ENCODE data around the gene SLC49A4.

The SLC49A4 gene

GRCh38 chr3:122892118-122892960 is 97.5 kb downstream of the SLC49A4 start:
- DNase-seq (no peak), ATAC-seq (replicated peaks) (no peak)
- Mint-ChIP-seq H3K9me3 (no peaks in the 10 kb centered on the region), H3K4me3 (no peak overlapping the region), H3K27ac (no peak overlapping the region), H3K4me1 (peaks cover 28 to 42% of the 10 kb centered on the region in 2 donors), H3K27me3 (peaks cover 4 to 5% of the 10 kb centered on the region in 2 donors), H3K36me3 (peaks cover 2 to 3% of the 10 kb centered on the region in 2 donors)

GRCh38 chr3:122893282-122893681 is 98.4 kb downstream of the SLC49A4 start:
- no peak for DNase-seq
- H3K27me3 Mint-ChIP-seq: peaks cover 4 to 5% of the 10 kb centered on the region in 2 donors
- H3K9me3 Mint-ChIP-seq: no peaks in the 10 kb centered on the region
- ATAC-seq (replicated peaks): peak; percentile 58 to 67
- no peak overlapping the region for H3K27ac Mint-ChIP-seq
- H3K4me1 Mint-ChIP-seq: peaks cover 28 to 36% of the 10 kb centered on the region in 2 donors
- H3K4me3 Mint-ChIP-seq: no peak overlapping the region
- H3K36me3 Mint-ChIP-seq: peaks cover 2 to 3% of the 10 kb centered on the region in 2 donors

- Mint-ChIP-seq H3K27me3 (peaks cover 10 to 11% of the 10 kb centered on the region in 2 donors), H3K9me3 (no peaks in the 10 kb centered on the region), H3K36me3 (peaks cover 2 to 3% of the 10 kb centered on the region in 2 donors), H3K4me3 (no peak overlapping the region), H3K4me1 (peaks cover 22 to 30% of the 10 kb centered on the region in 2 donors), H3K27ac (no peak overlapping the region)
- no peak for ATAC-seq (replicated peaks)
- no peak for DNase-seq
Observed at GRCh38 chr3:122893754-122894668, 99.1 kb downstream of the SLC49A4 start.

- Mint-ChIP-seq H3K4me1 (peaks cover 6 to 7% of the 10 kb centered on the region in 2 donors), H3K27ac (no peak overlapping the region), H3K36me3 (peaks cover 2 to 3% of the 10 kb centered on the region in 2 donors), H3K4me3 (no peak overlapping the region), H3K9me3 (no peaks in the 10 kb centered on the region), H3K27me3 (peaks cover 11 to 13% of the 10 kb centered on the region in 2 donors)
- DNase-seq: no peak
- ATAC-seq (replicated peaks): no peak
Observed at GRCh38 chr3:122898298-122898697, 103.4 kb downstream of the SLC49A4 start.

GRCh38 chr3:122902326-122902725 is 107.5 kb downstream of the SLC49A4 start:
- Mint-ChIP-seq H3K27me3 (peaks cover 10 to 15% of the 10 kb centered on the region in 2 donors), H3K9me3 (peaks cover 11% of the 10 kb centered on the region in 2 donors), H3K27ac (no peak overlapping the region), H3K4me1 (peaks cover 0 to 2% of the 10 kb centered on the region in 2 donors), H3K4me3 (no peak overlapping the region), H3K36me3 (peaks cover 0 to 2% of the 10 kb centered on the region in 2 donors)
- DNase-seq (no peak), ATAC-seq (replicated peaks) (peak in 1 of 2 donors; percentile 69)

GRCh38 chr3:122903171-122903570 is 108.3 kb downstream of the SLC49A4 start:
- H3K9me3 Mint-ChIP-seq: peaks cover 11% of the 10 kb centered on the region in 2 donors
- no peak for ATAC-seq (replicated peaks)
- peaks cover 0 to 2% of the 10 kb centered on the region in 2 donors for H3K4me1 Mint-ChIP-seq
- peaks cover 0 to 2% of the 10 kb centered on the region in 2 donors for H3K36me3 Mint-ChIP-seq
- DNase-seq: no peak
- H3K27ac Mint-ChIP-seq: no peak overlapping the region
- H3K27me3 Mint-ChIP-seq: peaks cover 10 to 15% of the 10 kb centered on the region in 2 donors
- no peak overlapping the region for H3K4me3 Mint-ChIP-seq

GRCh38 chr3:122907471-122907870 is 112.6 kb downstream of the SLC49A4 start:
- Mint-ChIP-seq H3K4me1 (no peaks in the 10 kb centered on the region), H3K9me3 (peaks cover 11% of the 10 kb centered on the region in 2 donors), H3K4me3 (no peak overlapping the region), H3K27me3 (peaks cover 28 to 36% of the 10 kb centered on the region in 2 donors), H3K27ac (no peak overlapping the region), H3K36me3 (peaks cover 0 to 2% of the 10 kb centered on the region in 2 donors)
- DNase-seq: no peak
- ATAC-seq (replicated peaks): no peak

GRCh38 chr3:122908251-122908650 is 113.4 kb downstream of the SLC49A4 start:
- Mint-ChIP-seq H3K9me3 (peaks cover 11% of the 10 kb centered on the region in 2 donors), H3K4me3 (no peak overlapping the region), H3K4me1 (no peaks in the 10 kb centered on the region), H3K27me3 (peaks cover 28 to 41% of the 10 kb centered on the region in 2 donors), H3K27ac (no peak overlapping the region), H3K36me3 (peaks cover 0 to 2% of the 10 kb centered on the region in 2 donors)
- ATAC-seq (replicated peaks) (no peak), DNase-seq (no peak)

GRCh38 chr3:122911901-122912300 is 117.0 kb downstream of the SLC49A4 start:
- ATAC-seq (replicated peaks) (no peak), DNase-seq (no peak)
- no peak overlapping the region for H3K27ac Mint-ChIP-seq
- H3K36me3 Mint-ChIP-seq: no peaks in the 10 kb centered on the region
- H3K4me1 Mint-ChIP-seq: peaks cover 18 to 22% of the 10 kb centered on the region in 2 donors
- no peaks in the 10 kb centered on the region for H3K9me3 Mint-ChIP-seq
- H3K4me3 Mint-ChIP-seq: no peak overlapping the region
- H3K27me3 Mint-ChIP-seq: peaks cover 25 to 45% of the 10 kb centered on the region in 2 donors

GRCh38 chr3:122912772-122913538 is 118.1 kb downstream of the SLC49A4 start:
- peak overlapping the region in 1 of 2 donors; percentile 30 for H3K4me3 Mint-ChIP-seq
- ATAC-seq (replicated peaks): no peak
- H3K27ac Mint-ChIP-seq: no peak overlapping the region
- no peaks in the 10 kb centered on the region for H3K9me3 Mint-ChIP-seq
- no peaks in the 10 kb centered on the region for H3K36me3 Mint-ChIP-seq
- no peak for DNase-seq
- H3K27me3 Mint-ChIP-seq: peaks cover 25 to 45% of the 10 kb centered on the region in 2 donors
- H3K4me1 Mint-ChIP-seq: peaks cover 19 to 23% of the 10 kb centered on the region in 2 donors

- no peaks in the 10 kb centered on the region for H3K9me3 Mint-ChIP-seq
- no peak overlapping the region for H3K27ac Mint-ChIP-seq
- peaks cover 19 to 23% of the 10 kb centered on the region in 2 donors for H3K4me1 Mint-ChIP-seq
- ATAC-seq (replicated peaks) (no peak), DNase-seq (no peak)
- H3K4me3 Mint-ChIP-seq: peak overlapping the region in 1 of 2 donors; percentile 30
- H3K27me3 Mint-ChIP-seq: peaks cover 25 to 45% of the 10 kb centered on the region in 2 donors
- H3K36me3 Mint-ChIP-seq: no peaks in the 10 kb centered on the region
Observed at GRCh38 chr3:122913539-122914100, 118.8 kb downstream of the SLC49A4 start.

GRCh38 chr3:122915300-122916055 is 120.6 kb downstream of the SLC49A4 start:
- Mint-ChIP-seq H3K9me3 (no peaks in the 10 kb centered on the region), H3K27ac (no peak overlapping the region), H3K4me3 (no peak overlapping the region), H3K36me3 (no peaks in the 10 kb centered on the region), H3K4me1 (peaks cover 19 to 23% of the 10 kb centered on the region in 2 donors), H3K27me3 (peaks cover 23 to 51% of the 10 kb centered on the region in 2 donors)
- DNase-seq (no peak), ATAC-seq (replicated peaks) (no peak)

GRCh38 chr3:122916084-122916483 is 121.2 kb downstream of the SLC49A4 start:
- H3K4me3 Mint-ChIP-seq: no peak overlapping the region
- H3K9me3 Mint-ChIP-seq: no peaks in the 10 kb centered on the region
- H3K27me3 Mint-ChIP-seq: peaks cover 23 to 52% of the 10 kb centered on the region in 2 donors
- ATAC-seq (replicated peaks) (peak; percentile 54 to 73), DNase-seq (no peak)
- H3K36me3 Mint-ChIP-seq: no peaks in the 10 kb centered on the region
- no peak overlapping the region for H3K27ac Mint-ChIP-seq
- peaks cover 19 to 23% of the 10 kb centered on the region in 2 donors for H3K4me1 Mint-ChIP-seq

Data from stimulated activated naive B cell treated with anti-CD40 and anti-IgM and Interleukin-4, amounts not matched to agents 10 μg/mL and 1 μg/mL and 100 μg/mL, for 72 hours (primary cell).